GM18951 (cell line): Measurements from ENCODE around the gene NRM.

ENCODE experiments used
- POLR2A ChIP-seq: IDR thresholded peaks from 4 replicates; pipeline ENCODE4 v1.6.1; 2011; ENCODE audit warnings: mild to moderate bottlenecking; ENCODE audit not compliant: insufficient read length, insufficient read depth; ENCODE audit errors: extremely low read depth
- in situ Hi-C: fragments of 300-500 bp; cut with MboI; formaldehyde crosslinking; loops from one replicate; pipeline ENCODE4 v1.12.0; 2022; ENCODE audit warnings: low sequenced_read_pairs, mixed read lengths, inconsistent platforms; ENCODE audit not compliant: unreplicated experiment

Gene NRM, protein sequence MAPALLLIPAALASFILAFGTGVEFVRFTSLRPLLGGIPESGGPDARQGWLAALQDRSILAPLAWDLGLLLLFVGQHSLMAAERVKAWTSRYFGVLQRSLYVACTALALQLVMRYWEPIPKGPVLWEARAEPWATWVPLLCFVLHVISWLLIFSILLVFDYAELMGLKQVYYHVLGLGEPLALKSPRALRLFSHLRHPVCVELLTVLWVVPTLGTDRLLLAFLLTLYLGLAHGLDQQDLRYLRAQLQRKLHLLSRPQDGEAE

GRCh38 chr6:30690403-30691207, at the start of gene NRM:
NRM (minus strand) TSS chr6:30690984; CDS start chr6:30690974, 10 bp downstream.
- TF ChIP-seq POLR2A = peak; percentile 76
- in situ Hi-C loops = no loop called here

DNA sequence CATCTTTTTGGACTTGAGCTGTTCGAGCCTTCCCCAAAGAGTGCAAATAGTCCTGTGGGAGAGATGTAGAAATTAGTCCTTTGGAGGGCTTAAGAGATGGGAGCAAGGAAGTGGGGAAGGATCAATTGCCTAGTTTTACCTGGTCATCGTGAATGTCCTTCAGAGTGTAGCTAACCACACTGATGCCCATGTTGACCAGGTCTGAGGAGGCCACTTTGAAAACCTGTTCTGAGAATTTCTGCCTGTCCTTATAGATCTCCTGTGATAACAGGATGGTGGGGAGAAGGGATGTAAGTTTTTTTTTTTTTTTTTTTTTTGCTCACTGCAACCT, 49.7 kb upstream of the NRM start:
- TF ChIP-seq POLR2A = no peak
- in situ Hi-C loops = loop anchor here (10.0 kb wide), 1 partner anchor 74 kb away; no protein-coding TSS in a partner anchor

GRCh38 chr6:30738532-30738931, 47.7 kb upstream of the NRM start:
- TF ChIP-seq POLR2A = no peak
- in situ Hi-C loops = no loop called here

GRCh38 chr6:30735668-30736314, 45.0 kb upstream of the NRM start:
- TF ChIP-seq POLR2A = no peak
- in situ Hi-C loops = no loop called here

DNA sequence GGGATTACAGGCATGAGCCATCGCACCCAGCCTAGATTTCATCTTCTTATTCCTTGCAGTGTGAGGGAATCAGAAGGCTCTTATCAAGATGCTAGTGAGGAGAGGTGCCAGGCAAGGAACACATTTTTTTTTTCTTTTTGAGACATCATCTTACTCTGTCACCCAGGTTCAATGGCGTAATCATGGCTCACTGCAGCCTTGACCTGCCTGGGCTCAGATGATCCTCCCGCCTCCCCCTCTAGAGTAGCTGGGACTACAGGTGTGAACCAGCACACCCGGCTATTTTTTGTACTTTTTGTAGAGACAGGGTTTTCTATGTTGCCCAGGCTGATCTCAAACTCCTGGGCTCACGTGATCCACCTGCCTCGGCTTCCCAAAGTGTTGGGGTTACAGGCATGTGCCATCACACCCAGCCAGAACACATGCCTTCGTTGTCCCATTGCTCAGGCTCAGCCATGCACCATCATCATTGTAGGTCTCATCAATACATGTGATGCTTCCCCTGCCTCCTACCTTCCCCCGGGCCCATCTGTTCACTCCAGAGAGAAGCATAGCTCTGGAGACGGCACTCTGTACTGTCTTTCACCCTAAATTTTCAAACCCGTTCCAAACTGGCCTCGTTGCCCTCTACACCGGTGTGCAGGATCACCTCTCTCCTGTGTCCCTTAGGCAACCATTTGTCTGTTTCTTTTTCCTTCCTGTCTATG, 41.6 kb upstream of the NRM start:
- in situ Hi-C loops = no loop called here
- no peak for TF ChIP-seq POLR2A

- in situ Hi-C loops = no loop called here
These were observed 40.0 kb upstream of the NRM start for GRCh38 chr6:30730601-30731435.

GRCh38 chr6:30727920-30728553, 37.3 kb upstream of the NRM start:
- in situ Hi-C loops = loop anchor here (5.0 kb wide), 1 partner anchor 56 kb away; the partner anchor contains the start of gene DHX16
- TF ChIP-seq POLR2A = no peak

More at GRCh38 chr6:30730601-30731435, 40.0 kb upstream of the NRM start:
- TF ChIP-seq POLR2A = peak; percentile 21

DNA sequence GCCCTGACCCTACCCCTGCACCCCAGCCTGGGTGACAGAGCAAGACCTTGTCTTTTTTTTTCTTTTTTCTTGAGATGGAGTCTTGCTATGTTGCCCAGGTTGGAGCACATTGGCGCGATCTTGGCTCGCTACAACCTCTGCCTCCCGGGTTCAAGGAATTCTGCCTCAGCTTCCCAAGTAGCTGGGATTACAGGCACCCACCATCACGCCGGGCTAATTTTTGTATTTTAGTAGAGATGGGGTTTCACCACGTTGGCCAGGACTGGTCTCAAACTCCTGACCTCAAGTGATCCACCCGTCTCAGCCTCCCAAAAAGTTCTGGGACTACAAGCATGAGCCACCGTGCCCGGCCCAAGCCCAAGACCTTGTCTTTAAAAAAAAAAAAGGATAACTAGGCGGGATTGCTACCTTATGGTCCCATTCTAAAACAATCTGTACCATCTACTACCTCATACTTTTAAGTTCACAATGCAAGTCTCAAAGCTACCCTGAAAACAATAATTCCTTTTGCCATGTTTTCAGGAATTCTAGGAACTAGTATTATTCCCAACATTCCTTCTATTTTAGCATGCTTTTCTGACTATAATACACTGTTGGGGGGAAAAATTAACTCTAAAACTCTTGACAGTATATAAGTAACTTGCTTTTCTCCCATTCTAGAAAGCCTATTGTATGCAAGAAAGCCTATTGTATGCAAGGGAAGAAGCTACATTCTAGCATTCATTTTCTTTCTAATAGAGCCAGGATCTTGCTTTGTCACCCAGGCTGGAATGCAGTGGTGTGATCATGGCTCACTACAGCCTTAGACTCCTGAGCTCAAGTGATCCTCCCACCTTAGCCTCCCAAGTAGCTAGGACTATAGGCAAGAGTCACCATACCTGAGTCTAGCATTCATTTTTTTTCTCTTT, 36.0 kb upstream of the NRM start:
- in situ Hi-C loops = loop anchor here (5.0 kb wide), 1 partner anchor 54 kb away; the partner anchor contains the start of gene DHX16

DNA sequence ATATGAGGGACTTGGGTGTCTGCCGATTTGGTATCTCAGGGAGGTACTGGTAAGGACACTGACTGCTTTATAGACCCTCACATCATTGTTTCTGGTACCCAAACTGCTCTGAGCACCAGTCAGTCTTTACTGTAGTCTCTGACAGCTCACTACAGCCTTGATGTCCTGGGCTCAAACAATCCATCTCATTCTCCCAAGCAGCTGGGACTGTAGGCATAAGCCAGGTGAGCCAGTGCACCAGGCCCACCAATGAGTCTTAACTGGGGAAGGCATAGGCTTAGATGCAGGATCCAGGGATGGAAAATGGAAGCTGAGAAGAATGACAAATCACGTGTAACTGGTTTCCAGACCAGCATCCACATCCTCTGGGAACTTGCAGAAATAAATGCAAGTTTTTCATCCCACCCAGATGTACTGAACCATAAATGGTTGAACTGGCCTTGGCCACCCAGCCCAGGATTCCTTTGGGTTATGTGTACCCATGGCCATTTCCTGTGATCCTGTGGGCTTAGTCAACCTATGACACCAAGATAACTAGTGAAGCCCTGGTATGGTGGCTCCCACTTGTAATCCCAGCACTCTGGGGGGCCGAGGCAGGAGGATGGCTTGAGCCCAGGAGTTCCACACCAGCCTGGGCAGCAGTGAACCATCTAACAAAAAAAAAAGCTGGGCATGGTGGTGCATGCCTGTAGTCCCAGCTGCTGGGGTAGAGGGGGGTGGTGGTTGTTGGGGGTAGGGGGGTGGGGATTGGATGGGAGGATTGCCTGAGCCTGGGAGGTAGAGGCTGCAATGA, 35.1 kb upstream of the NRM start:
- in situ Hi-C loops = loop anchor here (5.0 kb wide), 1 partner anchor 54 kb away; the partner anchor contains the start of gene DHX16
- peak; percentile 52 for TF ChIP-seq POLR2A

More for the DNA sequence above, 36.0 kb upstream of the NRM start:
- TF ChIP-seq POLR2A = no peak
